Activated B cell treated with CpG ODN at 0.5 μM for 24 hours (primary cell): Measurements from ENCODE around the gene IQGAP3. TPM values are rescaled to one million over a fixed set of nuclear protein-coding genes. Genes with fewer than 3 reads are reported as not detected.

Experiments
- ATAC-seq: fragments of 200-7000 bp; cut with Tn5 transposase; one replicate; pipeline ENCODE4 v1.10.0; 2021; ENCODE audit warnings: low read depth, mild to moderate bottlenecking, moderate library complexity
- CTCF ChIA-PET: fragments of 350-600 bp; sonication (Branson Sonifier 250); formaldehyde crosslinking; loops from one replicate; lab custom pipeline; 2021; ENCODE audit warnings: antibody characterized with exemption; lab: Charles Lee
- POLR2A ChIA-PET: fragments of 350-600 bp; sonication (Branson Sonifier 250); formaldehyde crosslinking; loops from one replicate; lab custom pipeline; 2021; ENCODE audit warnings: antibody characterized with exemption; lab: Charles Lee
- DNase-seq: peaks from one replicate; pipeline ENCODE4 v3.0.0; 2022
- H3K27ac Mint-ChIP-seq: one replicate; pipeline ENCODE4 v1.8.0; 2020; ENCODE audit warnings: mixed read lengths
- H3K27me3 Mint-ChIP-seq: one replicate; pipeline ENCODE4 v1.8.0; 2021; ENCODE audit warnings: mixed read lengths
- H3K36me3 Mint-ChIP-seq: one replicate; pipeline ENCODE4 v1.8.0; 2021; ENCODE audit warnings: low read depth, mixed read lengths
- H3K4me1 Mint-ChIP-seq: one replicate; pipeline ENCODE4 v1.8.0; 2021; ENCODE audit warnings: mixed read lengths
- H3K4me3 Mint-ChIP-seq: one replicate; pipeline ENCODE4 v1.8.0; 2020; ENCODE audit warnings: mild to moderate bottlenecking, mixed read lengths
- H3K9me3 Mint-ChIP-seq: one replicate; pipeline ENCODE4 v1.8.0; 2020; ENCODE audit warnings: mixed read lengths
- intact Hi-C: fragments of 100-400 bp; cut with micrococcal nuclease; formaldehyde crosslinking; loops from one replicate; pipeline ENCODE4 v1.15.1; 2024
- total RNA-seq: library from RNA; stranded (reverse); gene quantifications from 2 replicates; pipeline ENCODE4 v1.2.3, GENCODE V29; 2022
- TF ChIP-seq, protein P1 (sequence below): fragments of 200-600 bp; IDR thresholded peaks from one replicate; pipeline ENCODE4 v1.8.0; 2022; ENCODE audit warnings: antibody characterized with exemption, mild to moderate bottlenecking

IQGAP3 gene
- total RNA-seq, 1 donor from 2014 or later = 0.29 TPM

DNA sequence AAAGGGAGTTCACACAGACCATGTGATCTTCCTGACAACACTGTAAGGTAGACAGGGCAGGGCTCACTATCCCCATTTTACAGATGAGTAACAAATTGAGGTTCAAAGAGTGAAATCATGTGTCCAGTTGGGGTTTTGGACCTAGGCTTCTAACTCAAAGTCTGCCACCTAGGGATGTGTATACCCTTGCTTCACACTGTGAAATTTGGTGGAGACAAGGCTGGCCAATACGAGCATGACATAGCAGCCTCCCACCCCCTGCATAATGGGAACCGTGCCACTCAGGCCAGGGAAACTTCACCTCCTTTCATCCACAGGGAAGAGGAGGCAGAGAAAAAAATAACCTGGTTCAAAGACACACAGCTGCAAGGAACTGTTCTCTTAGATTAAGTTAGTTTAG lies 6.8 kb downstream of the IQGAP3 start:
- no peak for DNase-seq
- H3K4me1 Mint-ChIP-seq = no peaks in the 10 kb centered on the region
- no peaks in the 10 kb centered on the region for H3K9me3 Mint-ChIP-seq
- POLR2A ChIA-PET = interaction anchor here (1.1 kb wide), 1 partner anchor 85 kb away, joined by 4 read pairs; no protein-coding TSS in a partner anchor
- CTCF ChIA-PET = no interaction called here
- H3K27ac Mint-ChIP-seq = no peak overlapping the region
- H3K36me3 Mint-ChIP-seq = no peaks in the 10 kb centered on the region
- intact Hi-C loops = no loop called here
- no peaks in the 10 kb centered on the region for H3K27me3 Mint-ChIP-seq
- no peak for ATAC-seq
- TF ChIP-seq, protein P1, sequence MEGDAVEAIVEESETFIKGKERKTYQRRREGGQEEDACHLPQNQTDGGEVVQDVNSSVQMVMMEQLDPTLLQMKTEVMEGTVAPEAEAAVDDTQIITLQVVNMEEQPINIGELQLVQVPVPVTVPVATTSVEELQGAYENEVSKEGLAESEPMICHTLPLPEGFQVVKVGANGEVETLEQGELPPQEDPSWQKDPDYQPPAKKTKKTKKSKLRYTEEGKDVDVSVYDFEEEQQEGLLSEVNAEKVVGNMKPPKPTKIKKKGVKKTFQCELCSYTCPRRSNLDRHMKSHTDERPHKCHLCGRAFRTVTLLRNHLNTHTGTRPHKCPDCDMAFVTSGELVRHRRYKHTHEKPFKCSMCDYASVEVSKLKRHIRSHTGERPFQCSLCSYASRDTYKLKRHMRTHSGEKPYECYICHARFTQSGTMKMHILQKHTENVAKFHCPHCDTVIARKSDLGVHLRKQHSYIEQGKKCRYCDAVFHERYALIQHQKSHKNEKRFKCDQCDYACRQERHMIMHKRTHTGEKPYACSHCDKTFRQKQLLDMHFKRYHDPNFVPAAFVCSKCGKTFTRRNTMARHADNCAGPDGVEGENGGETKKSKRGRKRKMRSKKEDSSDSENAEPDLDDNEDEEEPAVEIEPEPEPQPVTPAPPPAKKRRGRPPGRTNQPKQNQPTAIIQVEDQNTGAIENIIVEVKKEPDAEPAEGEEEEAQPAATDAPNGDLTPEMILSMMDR = no peak
- H3K4me3 Mint-ChIP-seq = no peak overlapping the region

DNA sequence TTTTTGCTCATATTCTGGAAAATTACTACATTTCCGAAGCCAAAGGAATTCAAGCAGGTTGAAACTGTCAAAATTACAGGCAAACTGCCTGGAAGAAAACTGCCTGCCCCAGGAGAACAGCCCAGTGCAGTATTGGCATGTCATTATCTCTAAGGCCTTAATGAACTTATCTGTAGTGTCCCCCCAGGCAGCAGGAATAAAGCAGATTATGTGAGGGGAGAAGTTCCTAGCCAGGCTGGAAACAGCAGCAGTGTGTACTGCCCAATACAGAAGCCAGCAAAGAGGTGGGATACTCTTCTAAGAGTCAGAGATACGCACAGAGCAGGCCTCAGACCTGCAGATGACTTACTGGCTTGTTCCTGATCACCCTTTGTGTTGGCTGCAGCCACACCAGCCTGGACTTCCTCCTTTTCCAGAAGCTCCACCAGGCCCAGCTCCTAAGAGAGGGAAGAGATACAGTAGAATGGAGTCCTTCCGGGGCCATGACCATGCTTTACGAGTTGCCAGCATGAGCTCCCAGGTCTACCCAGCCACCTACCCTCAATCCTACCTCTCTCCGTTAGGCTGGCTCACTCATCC lies 11.7 kb downstream of the IQGAP3 start:
- DNase-seq (no peak), ATAC-seq (no peak)
- H3K9me3 Mint-ChIP-seq = no peaks in the 10 kb centered on the region
- intact Hi-C loops = no loop called here
- ChIA-PET POLR2A (interaction anchor here (0.9 kb wide), 1 partner anchor 103 kb away, joined by 3 read pairs; no protein-coding TSS in a partner anchor), CTCF (no interaction called here)
- H3K4me1 Mint-ChIP-seq = no peaks in the 10 kb centered on the region
- no peaks in the 10 kb centered on the region for H3K27me3 Mint-ChIP-seq
- H3K27ac Mint-ChIP-seq = no peak overlapping the region
- H3K36me3 Mint-ChIP-seq = no peaks in the 10 kb centered on the region
- TF ChIP-seq, protein P1 = no peak
- H3K4me3 Mint-ChIP-seq = no peak overlapping the region

DNA sequence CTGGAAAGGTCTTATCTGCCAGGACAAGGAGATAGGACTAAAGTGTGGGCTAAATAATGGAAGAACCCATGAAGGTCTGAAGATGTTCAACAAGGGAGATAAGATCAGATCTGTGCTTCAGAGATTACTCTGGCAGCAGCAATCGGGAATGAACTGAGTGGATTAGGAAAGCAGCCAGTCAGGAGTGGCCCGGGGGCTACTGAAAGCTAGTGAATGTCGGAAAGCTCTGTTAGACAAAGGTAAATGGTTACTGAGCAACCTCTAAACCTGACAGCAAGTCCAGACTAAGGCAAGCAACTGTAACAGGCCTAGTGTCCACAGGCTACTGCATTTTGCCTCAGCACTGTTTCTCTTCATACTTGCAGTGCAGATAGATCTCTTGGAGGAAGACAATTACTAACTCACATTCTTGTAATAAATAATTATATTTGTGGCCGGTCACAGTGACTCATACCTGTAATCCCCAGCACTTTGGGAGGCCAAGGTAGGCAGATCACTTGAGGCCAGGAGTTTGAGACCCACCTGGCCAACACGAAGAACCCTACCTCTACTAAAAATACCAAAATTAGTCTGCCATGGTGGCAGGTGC lies 12.5 kb downstream of the IQGAP3 start:
- no peak for DNase-seq
- no peak for ATAC-seq
- TF ChIP-seq, protein P1 = no peak
- H3K27me3 Mint-ChIP-seq = no peaks in the 10 kb centered on the region
- H3K27ac Mint-ChIP-seq = no peak overlapping the region
- CTCF ChIA-PET = no interaction called here
- no peaks in the 10 kb centered on the region for H3K9me3 Mint-ChIP-seq
- peaks cover 5% of the 10 kb centered on the region for H3K4me1 Mint-ChIP-seq
- POLR2A ChIA-PET = interaction anchor here (0.8 kb wide), 1 partner anchor 55 kb away, joined by 12 read pairs; no protein-coding TSS in a partner anchor
- no peaks in the 10 kb centered on the region for H3K36me3 Mint-ChIP-seq
- intact Hi-C loops = no loop called here
- H3K4me3 Mint-ChIP-seq = no peak overlapping the region

DNA sequence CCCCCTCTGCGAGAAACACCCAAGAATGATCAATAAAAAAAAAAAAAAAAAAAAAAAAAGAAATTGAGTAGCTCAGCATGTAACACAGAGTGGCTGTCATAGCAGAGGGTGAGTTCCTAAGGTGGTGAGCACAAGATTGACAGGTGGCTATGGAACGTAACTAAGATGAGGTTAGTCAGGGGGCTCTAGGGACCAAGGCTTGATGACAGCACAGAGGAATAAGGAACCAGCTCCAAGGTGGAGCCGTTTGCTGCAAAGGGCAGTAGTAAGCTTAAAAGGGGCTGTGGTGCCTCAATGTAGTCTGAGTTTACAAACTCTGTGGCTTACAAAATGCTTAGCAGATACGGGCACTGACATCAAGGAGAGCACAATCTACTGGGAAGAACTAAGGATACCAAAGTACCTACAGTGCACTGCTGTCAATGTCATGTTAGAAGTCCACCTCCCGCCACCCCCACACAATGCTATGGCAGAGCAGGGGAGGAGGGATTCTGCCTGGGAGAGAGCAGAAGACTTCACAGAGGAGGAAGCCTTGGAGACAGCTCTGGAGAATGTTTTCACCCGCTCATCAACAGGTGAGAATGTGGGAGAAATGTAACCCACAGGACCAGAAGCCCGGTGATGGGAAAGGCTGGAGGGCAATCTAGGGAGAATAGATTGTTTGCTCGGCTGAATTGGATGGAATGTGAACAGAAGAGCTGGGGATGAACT lies 13.1 kb downstream of the IQGAP3 start:
- H3K27ac Mint-ChIP-seq = no peak overlapping the region
- ATAC-seq (peak; percentile 37), DNase-seq (no peak)
- TF ChIP-seq, protein P1 = no peak
- ChIA-PET POLR2A (interaction anchor here (0.6 to 0.8 kb wide), 2 partner anchors 54 to 74 kb away, joined by 4 to 12 read pairs; no protein-coding TSS in a partner anchor), CTCF (no interaction called here)
- no peaks in the 10 kb centered on the region for H3K27me3 Mint-ChIP-seq
- H3K36me3 Mint-ChIP-seq = no peaks in the 10 kb centered on the region
- H3K9me3 Mint-ChIP-seq = no peaks in the 10 kb centered on the region
- H3K4me3 Mint-ChIP-seq = no peak overlapping the region
- H3K4me1 Mint-ChIP-seq = peaks cover 10% of the 10 kb centered on the region
- intact Hi-C loops = no loop called here

DNA sequence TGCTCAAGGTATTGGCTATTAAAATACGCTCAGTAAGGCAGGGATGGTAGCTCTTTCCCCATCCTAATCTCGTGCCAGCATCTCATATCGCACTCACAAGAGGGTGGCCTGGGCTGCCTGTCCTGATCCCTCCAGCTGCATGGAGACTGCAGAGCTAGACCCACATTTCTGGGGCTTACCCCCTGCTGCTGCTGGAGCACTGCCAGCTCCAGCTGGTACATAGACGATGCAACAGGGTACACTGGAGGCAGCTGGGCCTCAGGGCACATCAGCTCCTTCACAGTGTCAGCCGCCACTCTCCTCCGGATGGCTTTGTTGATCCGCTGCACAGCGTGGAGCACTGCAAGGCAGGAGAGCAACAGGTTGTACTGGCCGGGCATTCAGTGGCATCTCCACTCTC lies 16.0 kb downstream of the IQGAP3 start:
- intact Hi-C loops = no loop called here
- H3K36me3 Mint-ChIP-seq = no peaks in the 10 kb centered on the region
- DNase-seq (no peak), ATAC-seq (no peak)
- no peak overlapping the region for H3K27ac Mint-ChIP-seq
- no peaks in the 10 kb centered on the region for H3K27me3 Mint-ChIP-seq
- no peaks in the 10 kb centered on the region for H3K9me3 Mint-ChIP-seq
- H3K4me3 Mint-ChIP-seq = no peak overlapping the region
- ChIA-PET POLR2A (interaction anchor here (0.6 kb wide), 1 partner anchor 56 kb away, joined by 4 read pairs; no protein-coding TSS in a partner anchor), CTCF (interaction anchor here (1.2 kb wide), 1 partner anchor 76 kb away, joined by 3 read pairs; no protein-coding TSS in a partner anchor)
- TF ChIP-seq, protein P1 = no peak
- peaks cover 39% of the 10 kb centered on the region for H3K4me1 Mint-ChIP-seq
